Colonic mucosa (tissue), 4 donors: Measurements from ENCODE around the gene TEDC1. TPM values are rescaled to one million over a fixed set of nuclear protein-coding genes. Genes with fewer than 3 reads are reported as not detected.

Experiments
- DNase-seq: peaks from one replicate; pipeline ENCODE4 v3.0.0-alpha.2; 2020
- H3K27ac ChIP-seq: fragments of 200-600 bp; one replicate; pipeline ENCODE4 v1.8.0; 2021
- H3K27me3 ChIP-seq: fragments of 200-600 bp; one replicate; pipeline ENCODE4 v1.8.0; 2021
- H3K36me3 ChIP-seq: fragments of 200-600 bp; one replicate; pipeline ENCODE4 v1.8.0; 2021
- H3K4me1 ChIP-seq: fragments of 200-600 bp; one replicate; pipeline ENCODE4 v1.8.0; 2021; ENCODE audit warnings: mild to moderate bottlenecking
- H3K4me3 ChIP-seq: fragments of 200-600 bp; one replicate; pipeline ENCODE4 v1.8.0; 2021
- H3K9ac ChIP-seq, 2 donors: one replicate each; pipeline ENCODE4 v1.7.0; 2013; ENCODE audit warnings: control low read depth in 2 of 2, low read depth in 2 of 2, low read length in 2 of 2
- H3K9me3 ChIP-seq: fragments of 200-600 bp; one replicate; pipeline ENCODE4 v1.8.0; 2021
- CTCF ChIP-seq: fragments of 200-600 bp; IDR thresholded peaks from one replicate; pipeline ENCODE4 v1.8.0; 2022; ENCODE audit warnings: antibody characterized with exemption, mild to moderate bottlenecking
- intact Hi-C: fragments of 100-400 bp; cut with DNase I; formaldehyde crosslinking; loops from one replicate; pipeline ENCODE4 v1.14.1; 2022
- total RNA-seq, 2 donors: library from RNA; stranded (reverse); fragmentation: NEBNext Ultra II Directional in 1 of 2; extraction: Animal tissue kit (Norgen Biotek cat#: 25700) in 1 of 2; gene quantifications; one replicate each; pipeline ENCODE4 v1.2.1, GENCODE V29; 2021
- donor health status: healthy.
- donor health status: DM: no; HTN: no; CAD: no.
- donor health status: DM: no; HTN: no; CAD: no.

Gene TEDC1
- total RNA-seq, 2 donors from 2014 or later = 15.0 to 55.7 TPM

DNA sequence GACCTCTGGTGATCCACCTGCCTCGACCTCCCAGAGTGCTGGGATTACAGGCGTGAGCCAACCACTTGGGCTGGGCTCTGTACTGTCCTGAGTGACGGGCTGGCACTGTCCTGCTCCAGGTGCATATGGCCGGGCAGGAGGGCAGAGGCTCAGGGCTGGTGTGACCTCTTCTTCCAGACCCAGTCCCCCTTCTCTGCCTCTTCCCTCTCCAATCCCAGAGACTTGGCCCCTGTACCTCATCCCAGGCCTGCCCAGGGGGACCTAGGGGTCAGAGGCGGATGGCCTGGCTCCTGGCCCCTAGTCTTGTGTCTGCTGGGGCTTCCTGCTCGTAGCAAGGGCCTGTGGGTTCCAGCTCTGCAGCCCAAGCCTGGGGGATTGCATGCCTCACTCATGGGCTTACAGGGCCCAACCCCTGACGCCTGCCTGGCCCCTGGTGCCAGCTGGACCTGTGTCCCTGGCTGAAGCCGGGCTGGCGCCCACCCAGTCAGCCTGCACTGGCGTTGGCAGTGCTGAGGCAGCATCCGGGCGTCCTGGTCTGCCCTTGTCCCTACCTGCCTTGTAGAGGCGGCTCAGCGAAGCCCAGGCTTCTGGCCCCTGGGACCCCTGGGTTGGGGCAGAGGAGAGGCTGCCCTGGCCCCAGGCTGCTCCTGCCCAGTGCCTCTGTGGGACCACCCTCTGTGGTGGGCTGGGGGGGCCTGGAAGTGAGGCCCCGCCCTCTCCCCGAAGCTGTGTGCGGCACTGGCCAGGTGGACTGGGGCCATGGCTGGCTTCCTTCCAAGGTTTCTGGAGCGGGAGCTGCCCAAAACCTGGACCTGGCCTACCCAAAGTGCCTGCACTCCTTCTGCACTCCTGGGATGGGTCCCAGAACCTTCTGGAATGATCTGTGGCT is 4.3 kb downstream of the TEDC1 start:
- no peak overlapping the region for H3K9ac ChIP-seq

DNA sequence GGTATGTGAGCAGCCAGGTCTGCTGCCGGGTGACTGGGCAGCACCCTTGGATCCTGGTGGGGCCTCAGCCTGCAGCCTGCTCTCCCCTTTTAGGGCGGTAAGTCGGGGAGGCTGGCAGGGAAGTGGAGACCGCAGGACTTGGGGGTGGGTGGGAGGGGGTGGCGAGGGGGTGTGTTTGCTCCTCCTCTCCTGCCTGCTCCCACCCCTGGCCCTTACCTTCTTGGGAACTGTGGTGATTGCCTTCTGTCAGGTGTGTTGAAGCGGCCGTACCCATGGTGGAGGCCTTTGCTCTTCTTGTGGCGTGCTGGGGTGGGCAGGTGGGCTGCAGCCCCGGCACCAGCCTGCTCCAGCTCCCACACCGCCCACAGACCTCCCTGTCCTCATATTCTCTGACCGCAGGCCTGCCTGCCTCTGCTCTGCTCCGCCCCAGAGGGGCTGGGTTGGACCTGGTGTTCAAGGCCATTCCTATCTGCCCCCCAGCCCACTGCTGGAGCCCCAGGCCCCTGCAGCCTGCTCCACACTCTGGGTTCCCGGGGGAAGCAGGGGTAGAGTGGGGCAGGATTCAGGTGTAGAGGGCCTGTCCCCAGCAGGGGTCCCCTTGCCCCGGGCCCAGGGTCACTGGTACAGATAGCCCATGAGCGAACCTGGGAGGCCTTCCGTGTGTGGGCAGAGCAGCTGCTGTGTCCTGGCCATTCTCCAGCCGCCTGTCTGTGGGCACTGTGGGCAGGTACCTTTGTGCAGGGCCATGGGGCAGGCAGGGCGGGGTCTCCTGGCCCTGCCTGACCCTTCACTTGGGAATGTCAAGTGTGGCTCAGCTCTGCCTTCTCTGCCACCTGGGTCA is 5.2 kb downstream of the TEDC1 start:
- no peak overlapping the region for H3K4me3 ChIP-seq
- DNase-seq = no peak
- no peak overlapping the region for H3K27ac ChIP-seq
- no peaks in the 10 kb centered on the region for H3K9me3 ChIP-seq
- no peak for TF ChIP-seq CTCF
- H3K4me1 ChIP-seq = no peaks in the 10 kb centered on the region
- H3K36me3 ChIP-seq = no peaks in the 10 kb centered on the region
- intact Hi-C loops = no loop called here
- H3K27me3 ChIP-seq = no peaks in the 10 kb centered on the region
- no peak overlapping the region for H3K9ac ChIP-seq

More for the DNA sequence above, 4.3 kb downstream of the TEDC1 start:
- H3K9me3 ChIP-seq = no peaks in the 10 kb centered on the region
- TF ChIP-seq CTCF = no peak
- H3K27ac ChIP-seq = no peak overlapping the region
- DNase-seq = no peak
- H3K4me1 ChIP-seq = no peaks in the 10 kb centered on the region
- intact Hi-C loops = no loop called here
- no peaks in the 10 kb centered on the region for H3K36me3 ChIP-seq
- H3K27me3 ChIP-seq = no peaks in the 10 kb centered on the region
- no peak overlapping the region for H3K4me3 ChIP-seq

GRCh38 chr14:105496831-105497591 is 6.0 kb downstream of the TEDC1 start:
- H3K36me3 ChIP-seq = no peaks in the 10 kb centered on the region
- no peak overlapping the region for H3K9ac ChIP-seq
- no peaks in the 10 kb centered on the region for H3K9me3 ChIP-seq
- no peak for TF ChIP-seq CTCF
- H3K27me3 ChIP-seq = no peaks in the 10 kb centered on the region
- no peak overlapping the region for H3K4me3 ChIP-seq
- H3K27ac ChIP-seq = no peak overlapping the region
- DNase-seq = no peak
- no peaks in the 10 kb centered on the region for H3K4me1 ChIP-seq
- intact Hi-C loops = no loop called here

DNA sequence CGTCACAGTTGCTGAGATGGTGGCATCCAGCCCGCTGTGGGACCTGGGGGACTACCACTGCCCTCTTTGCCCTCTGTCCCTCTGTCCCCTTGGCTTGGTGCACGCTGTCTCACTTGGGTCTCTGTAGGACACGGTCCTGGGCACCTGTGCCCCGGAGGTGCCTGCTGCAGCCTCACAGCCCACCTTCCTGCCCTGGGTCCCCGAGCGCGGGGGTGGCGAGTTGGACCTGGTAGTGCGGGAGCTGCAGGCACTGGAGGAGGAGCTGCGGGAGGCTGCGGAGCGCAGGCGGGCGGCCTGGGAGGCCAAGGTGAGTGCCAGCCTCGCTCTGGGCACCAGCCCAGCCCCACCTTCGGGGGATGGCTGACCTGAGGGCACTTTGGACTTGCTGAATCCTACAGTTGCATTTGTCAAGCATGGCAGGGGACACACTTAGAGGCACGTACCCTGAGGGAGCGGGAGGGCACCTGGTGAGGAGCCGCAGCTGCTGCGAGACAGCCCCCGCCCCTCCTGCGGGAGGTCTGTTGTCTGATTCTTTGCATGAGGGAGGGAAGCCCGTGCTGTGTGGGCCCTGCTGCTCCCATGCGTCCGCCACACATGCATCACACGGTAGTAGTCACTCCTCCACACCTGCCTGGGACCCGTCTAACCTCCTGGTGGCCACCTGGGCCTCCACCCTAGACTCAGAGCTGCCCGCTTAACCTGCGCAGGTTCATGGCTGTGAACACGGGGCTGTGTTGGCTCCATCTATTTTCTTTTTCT is 6.8 kb downstream of the TEDC1 start:
- intact Hi-C loops = no loop called here
- H3K9ac ChIP-seq = no peak overlapping the region
- no peak for DNase-seq
- no peaks in the 10 kb centered on the region for H3K4me1 ChIP-seq
- no peaks in the 10 kb centered on the region for H3K27me3 ChIP-seq
- no peak overlapping the region for H3K4me3 ChIP-seq
- no peaks in the 10 kb centered on the region for H3K9me3 ChIP-seq
- no peak for TF ChIP-seq CTCF
- H3K36me3 ChIP-seq = no peaks in the 10 kb centered on the region
- H3K27ac ChIP-seq = no peak overlapping the region
